Activated CD8-positive, alpha-beta T cell treated with anti-CD3 and anti-CD28 coated beads, Interleukin-2, amount 10 ng/mL, durations not matched to agents 7 days and 5 days (primary cell): Measurements from ENCODE around the gene FOXD4L4. TPM values are rescaled to one million over a fixed set of nuclear protein-coding genes. Genes with fewer than 3 reads are reported as not detected.
"Not testable (repeated sequence)": the region's sequence is repeated elsewhere in the genome, so short reads cannot be mapped to it uniquely, and the experiment has no call there.

Source experiments
- ATAC-seq: fragments of 150-1000 bp; cut with Tn5 transposase; one replicate; pipeline ENCODE4 v1.10.0; 2021; ENCODE audit warnings: moderate library complexity
- CTCF ChIA-PET: fragments of 350-600 bp; sonication (Branson Sonifier 250); formaldehyde crosslinking; loops from one replicate; lab custom pipeline; 2021; ENCODE audit warnings: antibody characterized with exemption; lab: Charles Lee
- POLR2A ChIA-PET: fragments of 350-600 bp; sonication (Branson Sonifier 250); formaldehyde crosslinking; loops from one replicate; lab custom pipeline; 2021; ENCODE audit warnings: antibody characterized with exemption; lab: Charles Lee
- DNase-seq: peaks from one replicate; pipeline ENCODE4 v3.0.0-alpha.2; 2020
- H3K27ac Mint-ChIP-seq: one replicate; pipeline ENCODE4 v1.8.0; 2021; ENCODE audit warnings: mild to moderate bottlenecking, mixed read lengths
- H3K27me3 Mint-ChIP-seq: one replicate; pipeline ENCODE4 v1.8.0; 2021; ENCODE audit warnings: low read depth, mixed read lengths
- H3K36me3 Mint-ChIP-seq: one replicate; pipeline ENCODE4 v1.8.0; 2021; ENCODE audit warnings: low read depth, mixed read lengths
- H3K4me1 Mint-ChIP-seq: one replicate; pipeline ENCODE4 v1.8.0; 2021; ENCODE audit warnings: low read depth, mixed read lengths
- H3K4me3 Mint-ChIP-seq: one replicate; pipeline ENCODE4 v1.8.0; 2021; ENCODE audit warnings: mild to moderate bottlenecking, mixed read lengths
- H3K9me3 Mint-ChIP-seq: one replicate; pipeline ENCODE4 v1.8.0; 2022; ENCODE audit warnings: mixed read lengths; ENCODE audit not compliant: insufficient read depth
- total RNA-seq, 2 experiments: library from RNA; stranded (reverse); gene quantifications; one replicate each; pipeline ENCODE4 v1.2.3, GENCODE V29; 2021

FOXD4L4 gene
- total RNA-seq = under 1 TPM; 0.10 to 0.18 TPM

DNA sequence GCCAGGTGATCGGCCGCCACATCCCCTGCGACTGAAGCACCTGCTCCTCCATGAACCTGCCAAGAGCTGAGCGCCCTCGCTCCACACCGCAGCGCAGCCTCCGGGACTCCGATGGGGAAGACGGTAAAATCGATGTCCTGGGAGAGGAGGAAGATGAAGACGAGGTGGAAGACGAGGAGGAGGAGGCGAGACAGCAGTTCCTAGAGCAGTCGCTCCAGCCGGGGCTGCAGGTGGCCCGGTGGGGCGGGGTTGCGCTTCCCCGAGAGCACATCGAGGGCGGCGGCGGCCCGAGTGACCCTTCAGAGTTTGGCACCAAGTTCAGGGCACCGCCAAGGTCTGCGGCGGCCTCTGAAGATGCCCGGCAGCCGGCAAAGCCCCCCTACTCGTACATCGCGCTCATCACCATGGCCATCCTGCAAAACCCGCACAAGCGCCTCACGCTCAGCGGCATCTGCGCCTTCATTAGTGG lies at the start of gene FOXD4L4:
Gene FOXD4L4 (plus strand): TSS at position 51 of the 469 bp plus-strand sequence. CDS start 0 bp downstream, at position 51.
- H3K27me3 Mint-ChIP-seq, DNase-seq, ATAC-seq, CTCF ChIA-PET, H3K4me1 Mint-ChIP-seq, H3K36me3 Mint-ChIP-seq, H3K27ac Mint-ChIP-seq, H3K9me3 Mint-ChIP-seq, H3K4me3 Mint-ChIP-seq, POLR2A ChIA-PET: not testable (repeated sequence)

DNA sequence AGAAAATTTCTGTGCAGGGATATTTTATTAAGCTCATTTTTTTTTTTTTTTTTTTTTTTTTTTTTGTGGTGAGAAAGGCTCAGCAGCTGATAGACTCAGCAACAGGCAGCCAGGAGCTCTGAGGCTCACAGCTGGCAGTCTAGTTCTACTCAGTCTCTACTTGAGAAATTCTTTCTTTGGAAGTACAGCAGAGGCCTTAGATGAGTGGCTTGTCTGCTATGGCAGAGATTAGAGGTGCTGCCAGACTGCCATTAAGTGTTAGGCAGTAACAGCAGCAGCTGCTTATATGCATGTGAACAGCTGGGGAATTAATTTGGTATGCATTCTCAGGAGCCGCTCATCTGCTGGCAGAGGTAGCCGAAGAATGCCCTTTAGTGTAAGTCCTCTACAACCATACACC lies 33.4 kb upstream of the FOXD4L4 start:
- H3K9me3 Mint-ChIP-seq, H3K4me3 Mint-ChIP-seq, H3K4me1 Mint-ChIP-seq, H3K27me3 Mint-ChIP-seq, DNase-seq, ATAC-seq, H3K36me3 Mint-ChIP-seq, POLR2A ChIA-PET, CTCF ChIA-PET, H3K27ac Mint-ChIP-seq: not testable (repeated sequence)

DNA sequence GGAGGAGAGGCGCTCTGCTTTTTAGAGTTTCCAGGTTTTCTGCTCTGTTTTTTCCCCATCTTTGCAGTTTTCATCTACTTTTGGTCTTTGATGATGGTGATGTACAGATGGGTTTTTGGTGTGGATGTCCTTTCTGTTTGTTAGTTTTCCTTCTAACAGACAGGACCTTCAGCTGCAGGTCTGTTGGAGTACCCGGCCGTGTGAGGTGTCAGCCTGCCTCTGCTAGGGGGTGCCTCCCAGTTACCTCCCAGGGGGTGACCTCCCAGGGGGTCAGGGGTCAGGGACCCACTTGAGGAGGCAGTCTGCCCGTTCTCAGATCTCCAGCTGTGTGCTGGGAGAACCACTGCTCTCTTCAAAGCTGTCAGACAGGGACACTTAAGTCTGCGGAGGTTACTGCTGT lies 22.5 kb upstream of the FOXD4L4 start:
- H3K9me3 Mint-ChIP-seq, CTCF ChIA-PET, ATAC-seq, H3K27me3 Mint-ChIP-seq, H3K27ac Mint-ChIP-seq, H3K4me3 Mint-ChIP-seq, POLR2A ChIA-PET, DNase-seq, H3K36me3 Mint-ChIP-seq, H3K4me1 Mint-ChIP-seq: not testable (repeated sequence)

DNA sequence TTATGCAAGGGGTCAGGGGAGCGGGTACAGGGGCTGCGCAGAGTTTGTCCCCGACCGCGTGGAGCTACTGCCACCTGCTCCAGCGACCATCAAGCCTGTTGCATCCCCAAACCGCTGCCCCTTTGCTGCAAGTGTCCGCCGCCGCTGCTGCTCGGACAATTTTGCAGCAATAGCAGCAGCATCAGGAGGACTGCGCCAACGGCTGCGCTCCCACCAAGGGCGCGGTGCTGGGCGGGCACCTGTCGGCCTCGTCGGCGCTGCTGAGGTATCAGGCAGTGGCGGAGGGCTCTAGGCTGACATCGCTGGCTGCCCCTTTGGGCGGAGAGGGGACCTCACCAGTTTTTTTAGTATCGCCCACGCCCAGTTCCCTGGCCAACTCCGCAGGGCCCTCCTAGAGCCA lies 1.2 kb downstream of the FOXD4L4 start:
- POLR2A ChIA-PET, DNase-seq, H3K4me1 Mint-ChIP-seq, H3K27ac Mint-ChIP-seq, H3K27me3 Mint-ChIP-seq, H3K9me3 Mint-ChIP-seq, H3K4me3 Mint-ChIP-seq, CTCF ChIA-PET, ATAC-seq, H3K36me3 Mint-ChIP-seq: not testable (repeated sequence)

Other genes with a start within 250 kb of the FOXD4L4 start
- gene ZNG1E, start 61.2 kb upstream of the FOXD4L4 start, total RNA-seq = 10 to 100 TPM; 39.4 to 44.5 TPM